SU-DHL-6 (cell line): ENCODE data around the gene HID1.

Experiments used
- CTCF ChIP-seq: fragments of 200-600 bp; sonication (generic); IDR thresholded peaks from one replicate; pipeline ENCODE4 v1.5.1; 2017; ENCODE audit warnings: antibody characterized with exemption, mild to moderate bottlenecking, low read length, moderate library complexity; ENCODE audit not compliant: insufficient read depth, poor library complexity, severe bottlenecking
- EZH2phosphoT487 ChIP-seq: fragments of 200-600 bp; sonication (generic), shearing (Covaris generic); conservative IDR thresholded peaks from 2 replicates; pipeline ENCODE4 v1.6.1; 2018; ENCODE audit warnings: mild to moderate bottlenecking, antibody characterized with exemption, low read length, moderate library complexity, mixed read lengths

GRCh38 chr17:75004371-75004770 is 31.8 kb upstream of the HID1 start:
- TF ChIP-seq EZH2phosphoT487 (no peak), CTCF (no peak)
